Ishikawa (cell line): Measurements from ENCODE around the gene MRTFB.

Experiments used
- EGR1 ChIP-seq: IDR thresholded peaks from 2 replicates; pipeline ENCODE4 v1.6.1; 2012
- EP300 ChIP-seq: IDR thresholded peaks from 2 replicates; pipeline ENCODE4 v1.6.1; 2012; ENCODE audit warnings: borderline replicate concordance
- MAX ChIP-seq: IDR thresholded peaks from 2 replicates; pipeline ENCODE4 v1.6.1; 2012
- RAD21 ChIP-seq: IDR thresholded peaks from 2 replicates; pipeline ENCODE4 v1.6.1; 2012; ENCODE audit warnings: low read depth
- REST ChIP-seq: IDR thresholded peaks from 2 replicates; pipeline ENCODE4 v1.6.1; 2012; ENCODE audit warnings: low read depth, mild to moderate bottlenecking
- YY1 ChIP-seq: IDR thresholded peaks from 2 replicates; pipeline ENCODE4 v1.6.1; 2012; ENCODE audit warnings: low read depth

GRCh38 chr16:14199624-14200023 is 128.5 kb downstream of the MRTFB start:
- TF ChIP-seq EP300 (no peak), RAD21 (no peak), REST (no peak), YY1 (no peak), EGR1 (no peak), MAX (no peak)
